Loucy (cell line): ENCODE data around the gene BORCS6.

Source experiments
- H2AFZ ChIP-seq: fragments of 200-600 bp; sonication (generic); 2 replicates; pipeline ENCODE4 v1.6.0; 2016; ENCODE audit warnings: antibody characterized with exemption, mild to moderate bottlenecking, low read length, moderate library complexity
- H3F3A ChIP-seq: fragments of 200-600 bp; 2 replicates; pipeline ENCODE4 v1.6.0; 2016; ENCODE audit warnings: antibody characterized with exemption, low read depth, mild to moderate bottlenecking
- H3K27me3 ChIP-seq: fragments of 200-600 bp; sonication (generic); 2 replicates; pipeline ENCODE4 v1.6.1; 2014; ENCODE audit warnings: low read length, mild to moderate bottlenecking; ENCODE audit not compliant: insufficient read depth, poor library complexity, severe bottlenecking
- H3K36me3 ChIP-seq: fragments of 200-600 bp; sonication (generic); 2 replicates; pipeline ENCODE4 v1.6.1; 2016; ENCODE audit warnings: low read length; ENCODE audit not compliant: insufficient read depth
- H3K4me1 ChIP-seq: fragments of 200-600 bp; sonication (generic); 2 replicates; pipeline ENCODE4 v1.5.1; 2014; ENCODE audit warnings: low read length, mild to moderate bottlenecking; ENCODE audit not compliant: insufficient read depth, poor library complexity, severe bottlenecking
- H3K4me2 ChIP-seq: fragments of 200-600 bp; sonication (generic); 2 replicates; pipeline ENCODE4 v1.6.0; 2014; ENCODE audit warnings: antibody characterized with exemption, low read length, low read depth, mild to moderate bottlenecking; ENCODE audit not compliant: poor library complexity, severe bottlenecking
- H3K4me3 ChIP-seq: fragments of 200-600 bp; sonication (generic); 2 replicates; pipeline ENCODE4 v1.5.1; 2014; ENCODE audit warnings: low read length, mild to moderate bottlenecking, mixed read lengths; ENCODE audit not compliant: poor library complexity, severe bottlenecking
- H3K79me2 ChIP-seq: fragments of 200-600 bp; sonication (generic); 2 replicates; pipeline ENCODE4 v1.6.1; 2014; ENCODE audit warnings: low read length; ENCODE audit not compliant: insufficient read depth
- H3K9ac ChIP-seq: fragments of 200-600 bp; sonication (generic); 2 replicates; pipeline ENCODE4 v1.6.0; 2014; ENCODE audit warnings: mild to moderate bottlenecking, low read depth, low read length, moderate library complexity; ENCODE audit not compliant: poor library complexity, severe bottlenecking
- H3K9me2 ChIP-seq: fragments of 200-600 bp; sonication (generic); replicated peaks from 2 replicates; pipeline ENCODE4 v1.6.1; 2016; ENCODE audit warnings: low read depth, low read length, mixed read lengths
- H3K9me3 ChIP-seq: fragments of 200-600 bp; sonication (generic); 2 replicates; pipeline ENCODE4 v1.6.1; 2014; ENCODE audit warnings: mild to moderate bottlenecking, antibody characterized with exemption, low read length, low read depth; ENCODE audit not compliant: insufficient read depth
- H4K20me1 ChIP-seq: fragments of 200-600 bp; sonication (generic); 2 replicates; pipeline ENCODE4 v1.6.0; 2014; ENCODE audit warnings: antibody characterized with exemption, low read length, mild to moderate bottlenecking; ENCODE audit not compliant: insufficient read depth, poor library complexity, severe bottlenecking
- EZH2phosphoT487 ChIP-seq: fragments of 200-600 bp; IDR thresholded peaks from 2 replicates; pipeline ENCODE4 v1.6.1; 2018; ENCODE audit warnings: antibody characterized with exemption, mild to moderate bottlenecking, moderate library complexity, borderline replicate concordance
- TF ChIP-seq, protein P1 (sequence below): fragments of 200-600 bp; sonication (generic); conservative IDR thresholded peaks from 2 replicates; pipeline ENCODE4 v1.5.1; 2014; ENCODE audit warnings: mild to moderate bottlenecking, antibody characterized with exemption, low read length

BORCS6 gene

DNA sequence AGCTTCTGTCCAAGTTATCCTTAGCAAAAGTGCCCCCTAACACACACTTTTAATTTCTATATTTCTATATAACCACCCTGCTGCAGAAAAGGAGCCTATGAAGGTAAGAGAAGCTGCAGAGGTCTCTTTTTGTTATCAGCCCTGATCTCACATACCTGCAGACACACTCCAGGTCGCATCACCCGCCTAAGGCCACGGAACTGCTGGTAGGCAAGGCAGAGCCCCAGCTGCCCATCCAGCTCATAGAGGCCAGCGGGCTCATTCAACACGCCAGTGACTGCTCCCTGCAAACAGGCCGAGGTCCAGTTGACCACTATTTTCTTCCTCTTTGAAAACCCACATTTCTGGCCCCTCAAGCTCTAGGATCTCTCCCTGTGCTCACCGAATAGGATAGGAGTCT, 45.7 kb upstream of the BORCS6 start:
- Histone ChIP-seq H3K9me2 (no peaks in the 10 kb centered on the region), H4K20me1 (no peaks in the 10 kb centered on the region), H3K27me3 (no peaks in the 10 kb centered on the region), H3K4me2 (no peak overlapping the region), H3K9ac (no peak overlapping the region), H3K79me2 (peaks cover 6% of the 10 kb centered on the region; the same call in 1 of the 2 replicates), H2AFZ (no peak overlapping the region), H3K4me3 (no peak overlapping the region), H3K9me3 (no peaks in the 10 kb centered on the region), H3K4me1 (no peaks in the 10 kb centered on the region), H3K36me3 (peaks cover 85% of the 10 kb centered on the region; the same call in 1 of the 2 replicates), H3F3A (no peaks in the 10 kb centered on the region)
- TF ChIP-seq, protein P1, sequence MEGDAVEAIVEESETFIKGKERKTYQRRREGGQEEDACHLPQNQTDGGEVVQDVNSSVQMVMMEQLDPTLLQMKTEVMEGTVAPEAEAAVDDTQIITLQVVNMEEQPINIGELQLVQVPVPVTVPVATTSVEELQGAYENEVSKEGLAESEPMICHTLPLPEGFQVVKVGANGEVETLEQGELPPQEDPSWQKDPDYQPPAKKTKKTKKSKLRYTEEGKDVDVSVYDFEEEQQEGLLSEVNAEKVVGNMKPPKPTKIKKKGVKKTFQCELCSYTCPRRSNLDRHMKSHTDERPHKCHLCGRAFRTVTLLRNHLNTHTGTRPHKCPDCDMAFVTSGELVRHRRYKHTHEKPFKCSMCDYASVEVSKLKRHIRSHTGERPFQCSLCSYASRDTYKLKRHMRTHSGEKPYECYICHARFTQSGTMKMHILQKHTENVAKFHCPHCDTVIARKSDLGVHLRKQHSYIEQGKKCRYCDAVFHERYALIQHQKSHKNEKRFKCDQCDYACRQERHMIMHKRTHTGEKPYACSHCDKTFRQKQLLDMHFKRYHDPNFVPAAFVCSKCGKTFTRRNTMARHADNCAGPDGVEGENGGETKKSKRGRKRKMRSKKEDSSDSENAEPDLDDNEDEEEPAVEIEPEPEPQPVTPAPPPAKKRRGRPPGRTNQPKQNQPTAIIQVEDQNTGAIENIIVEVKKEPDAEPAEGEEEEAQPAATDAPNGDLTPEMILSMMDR = no peak
- no peak for TF ChIP-seq EZH2phosphoT487

- H3K79me2 ChIP-seq = no peaks in the 10 kb centered on the region
- no peaks in the 10 kb centered on the region for H3K9me3 ChIP-seq
- H3K27me3 ChIP-seq = no peaks in the 10 kb centered on the region
- H3F3A ChIP-seq = no peaks in the 10 kb centered on the region
- no peaks in the 10 kb centered on the region for H3K9me2 ChIP-seq
- H2AFZ ChIP-seq = no peak overlapping the region
- H3K9ac ChIP-seq = no peak overlapping the region
- H3K4me1 ChIP-seq = no peaks in the 10 kb centered on the region
- peaks cover 93% of the 10 kb centered on the region; the same call in 1 of the 2 replicates for H3K36me3 ChIP-seq
- no peak overlapping the region for H3K4me2 ChIP-seq
- H4K20me1 ChIP-seq = no peaks in the 10 kb centered on the region
- TF ChIP-seq EZH2phosphoT487 = no peak
- TF ChIP-seq, protein P1 = no peak
- no peak overlapping the region for H3K4me3 ChIP-seq
Observed at GRCh38 chr17:8234361-8235270, 44.6 kb upstream of the BORCS6 start.

- Histone ChIP-seq H4K20me1 (no peaks in the 10 kb centered on the region), H3K4me3 (no peak overlapping the region), H3F3A (no peaks in the 10 kb centered on the region), H3K4me1 (no peaks in the 10 kb centered on the region), H3K9ac (no peak overlapping the region), H3K9me2 (no peaks in the 10 kb centered on the region), H3K9me3 (no peaks in the 10 kb centered on the region), H3K79me2 (no peaks in the 10 kb centered on the region), H2AFZ (no peak overlapping the region), H3K27me3 (no peaks in the 10 kb centered on the region), H3K4me2 (no peak overlapping the region), H3K36me3 (peaks cover 97% of the 10 kb centered on the region; the same call in 1 of the 2 replicates)
- TF ChIP-seq, protein P1 = no peak
- TF ChIP-seq EZH2phosphoT487 = no peak
Observed at GRCh38 chr17:8231701-8232100, 41.7 kb upstream of the BORCS6 start.
